GM12873 (cell line): ENCODE measurements around the gene EPB41.

Experiments used
- CTCF ChIP-seq: IDR thresholded peaks from 2 replicates; pipeline ENCODE4 v1.5.1; 2012; ENCODE audit warnings: low read depth, mild to moderate bottlenecking, moderate library complexity, low read length, control low read depth; ENCODE audit not compliant: insufficient read depth; ENCODE audit errors: missing control alignments

Gene EPB41

GRCh38 chr1:29159773-29160172, 245.4 kb downstream of the EPB41 start:
- TF ChIP-seq CTCF, result no peak

- TF ChIP-seq CTCF, result no peak
These were observed 247.7 kb downstream of the EPB41 start for GRCh38 chr1:29162025-29162424.

GRCh38 chr1:29162476-29163138, 248.2 kb downstream of the EPB41 start:
- TF ChIP-seq CTCF, result no peak

- TF ChIP-seq CTCF, result no peak
These were observed 250.2 kb downstream of the EPB41 start for GRCh38 chr1:29164588-29164987.

GRCh38 chr1:29166291-29166878, 252.0 kb downstream of the EPB41 start:
- no peak for TF ChIP-seq CTCF

GRCh38 chr1:29167904-29168303, 253.5 kb downstream of the EPB41 start:
- TF ChIP-seq CTCF, result no peak
